Activated CD8-positive, alpha-beta memory T cell treated with anti-CD3 and anti-CD28 coated beads, Interleukin-2, amount 50 U/mL, for 4 hours (primary cell): ENCODE data around the gene ZMYM2.
"Not testable (repeated sequence)": the region's sequence is repeated elsewhere in the genome, so short reads cannot be mapped to it uniquely, and the experiment has no call there.

Experiments used
- DNase-seq: peaks from one replicate; pipeline ENCODE4 v3.0.0-alpha.2; 2020

Gene ZMYM2

GRCh38 chr13:19984430-19985218 lies 26.1 kb downstream of the ZMYM2 start:
- no peak for DNase-seq

DNA sequence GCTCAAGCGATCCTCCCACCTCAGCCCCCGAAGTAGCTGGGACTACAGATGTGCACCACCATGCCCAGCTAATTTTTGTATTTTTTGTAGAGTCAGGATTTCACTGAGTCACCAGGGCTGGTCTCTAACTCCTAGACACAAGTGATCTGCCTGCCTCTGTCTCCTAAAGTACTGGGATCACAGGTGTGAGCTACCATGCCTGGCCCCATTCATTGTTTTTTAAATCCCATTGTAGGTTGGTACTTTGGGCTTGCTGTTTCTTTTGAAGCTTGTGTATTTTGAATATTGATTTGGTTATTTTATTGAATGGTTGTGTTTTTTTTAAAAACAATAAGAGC lies 26.7 kb downstream of the ZMYM2 start:
- DNase-seq, result no peak

GRCh38 chr13:19991531-19991930 lies 33.0 kb downstream of the ZMYM2 start:
- no peak for DNase-seq

GRCh38 chr13:19993024-19993423 lies 34.5 kb downstream of the ZMYM2 start:
- DNase-seq, result no peak

DNA sequence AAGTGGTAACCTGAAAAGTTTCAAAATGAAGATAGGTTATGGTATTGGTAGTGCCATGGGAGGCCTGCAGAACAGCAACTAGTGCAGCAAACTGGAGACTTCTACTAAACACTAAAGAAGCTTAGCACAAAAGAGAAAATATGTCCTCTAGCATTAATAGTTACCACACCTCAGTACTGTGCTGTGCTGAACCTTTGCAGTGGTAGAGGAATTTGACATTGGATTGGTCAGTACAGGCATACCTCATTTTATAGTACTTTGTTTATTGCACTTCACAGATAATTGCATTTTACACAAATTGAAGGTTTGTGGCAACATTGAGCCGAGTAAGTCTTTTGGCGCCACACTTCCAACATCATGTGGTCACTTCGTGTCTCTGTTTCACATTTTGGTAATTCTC lies 40.4 kb downstream of the ZMYM2 start:
- DNase-seq, result no peak

- no peak for DNase-seq
These were observed 41.6 kb downstream of the ZMYM2 start for GRCh38 chr13:20000062-20000552.

DNA sequence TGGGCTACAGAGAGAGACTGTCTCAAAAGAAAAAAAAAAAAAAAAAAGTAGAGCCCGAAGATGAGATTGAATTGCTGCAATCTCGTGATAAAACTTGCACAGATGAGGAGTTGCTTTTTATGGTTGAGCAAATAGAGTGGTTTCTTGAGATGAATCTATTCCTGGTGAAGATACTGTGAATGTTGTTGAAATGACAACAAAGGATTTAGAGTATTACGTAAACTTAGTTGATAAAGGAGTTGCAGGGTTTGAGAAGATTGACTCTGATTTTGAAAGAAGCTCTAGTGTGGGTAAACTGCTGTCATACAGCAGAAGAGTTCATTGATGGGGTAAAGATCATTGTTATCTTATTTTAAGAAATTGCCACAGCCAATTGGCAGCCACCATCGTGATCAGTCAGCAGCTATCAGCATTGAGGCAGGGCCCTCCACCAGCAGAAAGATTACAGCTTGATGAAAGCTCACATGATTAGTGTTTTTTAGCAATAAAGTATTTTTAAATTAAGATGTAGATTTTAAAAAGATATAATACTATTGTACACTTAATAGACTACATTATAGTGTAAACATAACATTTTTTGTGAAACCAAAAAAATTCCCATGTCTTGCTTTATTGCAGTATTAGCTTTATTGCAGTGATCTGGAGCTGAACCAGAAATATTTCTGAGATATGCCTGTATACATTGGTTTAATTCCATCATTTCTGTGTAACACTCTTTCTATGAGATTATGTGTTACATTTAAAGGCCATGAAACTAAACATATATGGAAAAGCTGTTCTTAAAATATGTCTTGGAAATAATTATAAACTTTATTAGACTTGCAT lies 43.1 kb downstream of the ZMYM2 start:
- DNase-seq, result no peak

- no peak for DNase-seq
These were observed 44.3 kb downstream of the ZMYM2 start for GRCh38 chr13:20002787-20003186.

DNA sequence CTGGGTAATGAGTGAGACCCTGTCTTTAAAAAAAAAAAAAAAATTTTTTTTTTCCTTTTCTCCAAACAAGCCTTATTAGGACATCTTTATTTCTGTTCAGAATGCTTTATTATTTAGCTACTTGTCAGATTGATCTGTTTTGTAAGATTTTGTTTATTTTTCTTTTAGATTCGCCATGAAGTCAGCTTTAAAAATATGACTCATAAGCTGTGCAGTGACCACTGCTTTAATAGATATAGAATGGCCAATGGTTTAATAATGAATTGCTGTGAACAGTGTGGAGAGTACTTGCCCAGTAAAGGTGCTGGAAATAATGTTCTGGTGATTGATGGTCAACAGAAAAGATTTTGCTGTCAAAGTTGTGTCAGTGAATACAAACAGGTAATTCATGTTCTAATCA lies 47.7 kb downstream of the ZMYM2 start:
- DNase-seq, result no peak

DNA sequence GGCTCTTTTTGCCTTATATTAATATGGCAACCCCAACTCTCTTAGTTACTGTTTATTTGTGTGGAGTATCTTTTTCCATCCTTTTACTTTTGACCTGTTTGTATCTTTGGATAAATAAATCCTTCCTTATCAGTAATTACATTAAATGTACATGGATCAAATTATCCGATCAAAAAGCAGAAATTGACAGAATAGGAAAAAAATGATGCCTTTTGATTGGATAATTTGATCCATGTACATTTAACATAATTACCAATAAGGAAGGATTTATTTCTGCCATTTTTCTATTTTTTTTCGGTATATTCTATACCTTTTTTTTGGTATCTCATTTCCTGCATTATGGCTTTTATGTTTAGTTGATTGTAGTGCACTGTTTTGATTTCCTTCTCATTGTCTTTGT lies 57.2 kb downstream of the ZMYM2 start:
- no peak for DNase-seq

- no peak for DNase-seq
These were observed 58.3 kb downstream of the ZMYM2 start for GRCh38 chr13:20016649-20017364.

DNA sequence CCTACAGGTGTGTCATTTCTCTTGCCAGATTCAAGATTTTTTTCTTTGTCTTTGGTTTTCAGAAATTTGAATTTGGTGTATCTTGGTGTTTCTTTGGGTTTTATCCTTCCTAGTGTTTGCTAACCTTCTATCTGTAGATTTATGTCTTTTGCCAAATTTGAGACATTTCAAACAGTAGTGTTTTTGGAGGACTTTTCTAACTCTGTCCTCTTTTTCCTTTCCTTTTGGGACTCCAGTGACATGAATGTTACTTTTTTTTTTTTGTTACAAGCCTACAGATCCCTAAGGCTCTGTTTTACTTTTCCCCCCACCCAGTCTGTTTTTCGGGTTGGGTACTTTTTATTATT lies 58.8 kb downstream of the ZMYM2 start:
- no peak for DNase-seq

- no peak for DNase-seq
These were observed 60.5 kb downstream of the ZMYM2 start for GRCh38 chr13:20019043-20019442.

DNA sequence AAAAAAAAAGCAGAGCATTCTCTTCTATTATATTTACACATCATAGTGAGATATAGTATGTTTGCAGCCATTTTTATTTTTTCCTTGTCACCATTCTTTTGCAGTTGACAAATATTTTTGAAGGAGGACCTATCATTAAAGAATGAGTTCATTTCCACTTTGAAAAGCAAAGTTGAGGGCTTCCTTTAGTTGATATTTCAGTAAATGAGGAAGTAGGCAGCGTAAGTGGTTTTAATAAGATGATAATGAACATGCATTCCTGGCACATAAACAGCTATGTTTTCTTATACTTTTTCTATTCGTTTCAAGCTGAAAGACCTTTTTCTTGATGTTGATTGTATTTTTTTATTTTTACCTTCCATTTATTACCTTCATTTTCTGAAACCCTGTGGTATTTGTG lies 66.2 kb downstream of the ZMYM2 start:
- DNase-seq, result no peak

GRCh38 chr13:20028953-20029352 lies 70.4 kb downstream of the ZMYM2 start:
- no peak for DNase-seq

- no peak for DNase-seq
These were observed 75.0 kb downstream of the ZMYM2 start for GRCh38 chr13:20033486-20033885.

GRCh38 chr13:20035130-20035529 lies 76.6 kb downstream of the ZMYM2 start:
- DNase-seq, result no peak

DNA sequence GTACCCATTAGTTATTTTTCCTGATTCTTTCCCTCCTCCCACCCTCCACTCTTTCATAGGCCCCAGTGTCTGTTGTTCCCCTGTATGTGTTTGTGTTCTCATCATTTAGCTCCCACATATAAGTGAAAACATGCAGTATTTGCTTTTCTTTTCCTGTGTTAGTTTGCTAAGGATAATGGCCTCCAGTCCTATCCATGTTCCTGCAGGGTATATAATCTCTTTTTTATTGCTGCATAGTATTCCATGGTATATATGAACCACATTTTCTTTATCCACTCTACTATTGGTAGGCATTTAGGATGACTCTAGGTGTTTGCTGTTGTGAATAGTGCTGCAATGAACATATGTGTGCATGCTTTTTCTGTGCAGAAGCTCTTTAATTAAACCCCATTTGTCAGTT lies 79.4 kb downstream of the ZMYM2 start:
- DNase-seq, result no peak

DNA sequence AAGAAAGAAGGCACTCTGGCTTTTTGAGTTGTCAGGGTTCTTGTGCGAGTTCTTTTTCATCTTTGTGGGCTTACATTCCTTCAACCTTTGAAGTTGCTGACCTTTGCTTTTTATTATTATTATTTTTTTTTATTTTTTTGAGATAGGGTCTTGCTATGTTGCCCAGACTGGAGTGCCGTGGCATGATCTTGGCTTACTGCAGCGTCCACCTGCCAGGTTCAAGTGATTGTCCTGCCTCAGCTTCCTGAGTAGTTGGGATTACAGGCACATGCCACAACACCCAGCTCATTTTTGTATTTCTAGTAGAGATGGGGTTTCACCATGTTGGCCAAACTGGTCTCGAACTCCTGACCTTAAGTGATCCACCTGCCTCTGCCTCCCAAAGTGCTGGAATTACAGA lies 84.1 kb downstream of the ZMYM2 start:
- not testable (repeated sequence) for DNase-seq

DNA sequence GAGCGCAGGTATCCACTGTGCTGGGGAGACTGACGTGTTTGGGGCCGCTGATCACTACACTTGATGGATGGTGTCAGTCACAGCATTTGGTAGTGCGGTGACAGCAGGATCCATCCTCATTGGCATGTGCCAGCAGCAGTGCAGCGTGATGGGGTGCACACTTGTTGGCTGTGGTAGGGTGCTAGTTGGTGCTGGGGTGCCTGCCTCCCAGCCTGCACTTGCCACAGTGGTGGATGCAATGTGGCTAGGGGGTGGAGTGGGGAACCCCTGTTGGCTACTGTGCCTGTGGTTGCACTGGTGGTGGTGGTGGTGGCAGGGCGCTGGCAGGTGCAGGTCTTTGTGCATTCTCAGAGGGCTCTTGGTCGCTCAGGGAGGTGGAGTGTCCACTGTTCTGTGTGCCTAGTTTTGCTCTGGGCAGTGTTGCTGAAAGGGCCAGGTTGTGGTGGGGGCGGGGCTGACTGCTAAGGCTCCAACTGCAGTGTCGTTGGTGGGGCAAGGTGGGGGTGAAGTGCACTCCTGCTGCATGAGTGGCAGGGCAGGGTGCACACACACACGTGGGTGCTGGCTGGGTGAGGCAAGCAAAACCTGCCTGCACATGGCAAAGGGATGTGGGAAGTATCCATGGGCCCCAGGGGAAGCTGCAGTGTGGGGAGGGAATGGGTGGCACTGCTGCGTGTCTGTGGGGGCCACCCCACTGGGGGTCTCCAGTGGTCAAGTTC lies 84.8 kb downstream of the ZMYM2 start:
- no peak for DNase-seq

DNA sequence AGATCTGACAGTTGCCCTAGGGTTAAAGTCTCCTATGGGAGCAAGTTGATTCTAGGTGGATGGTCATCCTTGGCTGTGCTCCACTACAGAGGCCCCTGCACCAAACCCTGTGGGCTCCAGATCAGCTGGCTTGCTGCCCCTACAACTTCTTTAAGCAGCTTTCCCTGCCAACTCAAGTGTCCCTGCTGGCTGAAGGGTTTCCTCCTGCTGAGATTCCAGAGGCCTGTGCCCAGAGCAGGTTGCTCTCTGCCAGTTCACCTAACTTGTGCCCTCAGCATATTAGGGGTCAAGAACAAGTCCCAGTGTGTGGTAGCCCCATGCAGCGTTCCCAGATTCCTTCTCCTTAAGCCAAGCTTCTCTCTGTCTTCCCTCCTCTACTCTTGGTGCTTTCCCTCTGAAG lies 85.6 kb downstream of the ZMYM2 start:
- DNase-seq, result no peak

GRCh38 chr13:20045950-20046548 lies 87.5 kb downstream of the ZMYM2 start:
- no peak for DNase-seq
